ENCODE measurements around the gene FNBP1.
"Not testable (repeated sequence)": the region's sequence is repeated elsewhere in the genome, so short reads cannot be mapped to it uniquely, and the experiment has no call there.

FNBP1 gene

GRCh38 chr9:129996161-129996830 is 46.7 kb downstream of the FNBP1 start:
- TF ChIP-seq ZNF565 (CRISPR knock-in tag; conservative IDR thresholded peaks at IDR 0.05; ENCODE audit: low read depth) = no peak
- no peak for TF ChIP-seq ARNTL (CRISPR knock-in tag; IDR thresholded peaks at IDR 0.05; ENCODE audit: borderline replicate concordance, low read depth)
- no peak for TF ChIP-seq OSR1 (CRISPR knock-in tag; IDR thresholded peaks at IDR 0.05)
- TF ChIP-seq PPARA (CRISPR knock-in tag; IDR thresholded peaks at IDR 0.05; ENCODE audit: borderline replicate concordance) = no peak
- TF ChIP-seq ZNF8 (CRISPR knock-in tag; IDR thresholded peaks at IDR 0.05) = no peak
- no peak for TF ChIP-seq ESRRG (CRISPR knock-in tag; IDR thresholded peaks at IDR 0.05)
- TF ChIP-seq RARB (CRISPR knock-in tag; IDR thresholded peaks at IDR 0.05) = no peak
- no peak for TF ChIP-seq CSRNP3 (CRISPR knock-in tag; IDR thresholded peaks at IDR 0.05)
- no peak for TF ChIP-seq ISL1 (CRISPR knock-in tag; IDR thresholded peaks at IDR 0.05)
- no peak for TF ChIP-seq SNAI2 (CRISPR knock-in tag; IDR thresholded peaks at IDR 0.05)
- no peak for TF ChIP-seq ZNF70 (CRISPR knock-in tag; IDR thresholded peaks at IDR 0.05)
- no peak for TF ChIP-seq CSDC2 (CRISPR knock-in tag; IDR thresholded peaks at IDR 0.05)
- no peak for ATAC-seq

- no peak for TF ChIP-seq TCF4 (CRISPR knock-in tag; IDR thresholded peaks at IDR 0.05; ENCODE audit: borderline replicate concordance)
- TF ChIP-seq ZFP30 (CRISPR knock-in tag; IDR thresholded peaks at IDR 0.05) = no peak
- no peak for TF ChIP-seq PPARA (CRISPR knock-in tag; IDR thresholded peaks at IDR 0.05; ENCODE audit: borderline replicate concordance)
- no peak for TF ChIP-seq ISL1 (CRISPR knock-in tag; IDR thresholded peaks at IDR 0.05)
- no peak for TF ChIP-seq ZNF70 (CRISPR knock-in tag; IDR thresholded peaks at IDR 0.05)
- TF ChIP-seq GLIS3 (CRISPR knock-in tag; IDR thresholded peaks at IDR 0.05) = no peak
- no peak for TF ChIP-seq RARB (CRISPR knock-in tag; IDR thresholded peaks at IDR 0.05)
- no peak for TF ChIP-seq ZFP3 (CRISPR knock-in tag; IDR thresholded peaks at IDR 0.05)
- no peak for TF ChIP-seq TOX (CRISPR knock-in tag; IDR thresholded peaks at IDR 0.05; ENCODE audit: borderline replicate concordance)
- no peak for TF ChIP-seq ZNF8 (CRISPR knock-in tag; IDR thresholded peaks at IDR 0.05)
- TF ChIP-seq CSRNP3 (CRISPR knock-in tag; IDR thresholded peaks at IDR 0.05) = no peak
- TF ChIP-seq ZC3H10 (CRISPR knock-in tag; IDR thresholded peaks at IDR 0.05) = no peak
- no peak for TF ChIP-seq SNAI2 (CRISPR knock-in tag; IDR thresholded peaks at IDR 0.05)
- no peak for TF ChIP-seq ARNTL (CRISPR knock-in tag; IDR thresholded peaks at IDR 0.05; ENCODE audit: borderline replicate concordance, low read depth)
- no peak for TF ChIP-seq POU6F1 (CRISPR knock-in tag; IDR thresholded peaks at IDR 0.05; ENCODE audit: borderline replicate concordance, low read depth)
- TF ChIP-seq, protein P1, sequence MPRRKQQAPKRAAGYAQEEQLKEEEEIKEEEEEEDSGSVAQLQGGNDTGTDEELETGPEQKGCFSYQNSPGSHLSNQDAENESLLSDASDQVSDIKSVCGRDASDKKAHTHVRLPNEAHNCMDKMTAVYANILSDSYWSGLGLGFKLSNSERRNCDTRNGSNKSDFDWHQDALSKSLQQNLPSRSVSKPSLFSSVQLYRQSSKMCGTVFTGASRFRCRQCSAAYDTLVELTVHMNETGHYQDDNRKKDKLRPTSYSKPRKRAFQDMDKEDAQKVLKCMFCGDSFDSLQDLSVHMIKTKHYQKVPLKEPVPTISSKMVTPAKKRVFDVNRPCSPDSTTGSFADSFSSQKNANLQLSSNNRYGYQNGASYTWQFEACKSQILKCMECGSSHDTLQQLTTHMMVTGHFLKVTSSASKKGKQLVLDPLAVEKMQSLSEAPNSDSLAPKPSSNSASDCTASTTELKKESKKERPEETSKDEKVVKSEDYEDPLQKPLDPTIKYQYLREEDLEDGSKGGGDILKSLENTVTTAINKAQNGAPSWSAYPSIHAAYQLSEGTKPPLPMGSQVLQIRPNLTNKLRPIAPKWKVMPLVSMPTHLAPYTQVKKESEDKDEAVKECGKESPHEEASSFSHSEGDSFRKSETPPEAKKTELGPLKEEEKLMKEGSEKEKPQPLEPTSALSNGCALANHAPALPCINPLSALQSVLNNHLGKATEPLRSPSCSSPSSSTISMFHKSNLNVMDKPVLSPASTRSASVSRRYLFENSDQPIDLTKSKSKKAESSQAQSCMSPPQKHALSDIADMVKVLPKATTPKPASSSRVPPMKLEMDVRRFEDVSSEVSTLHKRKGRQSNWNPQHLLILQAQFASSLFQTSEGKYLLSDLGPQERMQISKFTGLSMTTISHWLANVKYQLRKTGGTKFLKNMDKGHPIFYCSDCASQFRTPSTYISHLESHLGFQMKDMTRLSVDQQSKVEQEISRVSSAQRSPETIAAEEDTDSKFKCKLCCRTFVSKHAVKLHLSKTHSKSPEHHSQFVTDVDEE (CRISPR knock-in tag; IDR thresholded peaks at IDR 0.05) = no peak
- TF ChIP-seq ESRRG (CRISPR knock-in tag; IDR thresholded peaks at IDR 0.05) = no peak
- no peak for TF ChIP-seq CSDC2 (CRISPR knock-in tag; IDR thresholded peaks at IDR 0.05)
- TF ChIP-seq ZNF565 (CRISPR knock-in tag; conservative IDR thresholded peaks at IDR 0.05; ENCODE audit: low read depth) = no peak
- TF ChIP-seq BACH2 (CRISPR knock-in tag; IDR thresholded peaks at IDR 0.05; ENCODE audit: borderline replicate concordance) = no peak
- ATAC-seq = no peak
Measured at GRCh38 chr9:129995409-129996160, 47.4 kb downstream of the FNBP1 start.

- ATAC-seq = no peak
- TF ChIP-seq, protein P2, sequence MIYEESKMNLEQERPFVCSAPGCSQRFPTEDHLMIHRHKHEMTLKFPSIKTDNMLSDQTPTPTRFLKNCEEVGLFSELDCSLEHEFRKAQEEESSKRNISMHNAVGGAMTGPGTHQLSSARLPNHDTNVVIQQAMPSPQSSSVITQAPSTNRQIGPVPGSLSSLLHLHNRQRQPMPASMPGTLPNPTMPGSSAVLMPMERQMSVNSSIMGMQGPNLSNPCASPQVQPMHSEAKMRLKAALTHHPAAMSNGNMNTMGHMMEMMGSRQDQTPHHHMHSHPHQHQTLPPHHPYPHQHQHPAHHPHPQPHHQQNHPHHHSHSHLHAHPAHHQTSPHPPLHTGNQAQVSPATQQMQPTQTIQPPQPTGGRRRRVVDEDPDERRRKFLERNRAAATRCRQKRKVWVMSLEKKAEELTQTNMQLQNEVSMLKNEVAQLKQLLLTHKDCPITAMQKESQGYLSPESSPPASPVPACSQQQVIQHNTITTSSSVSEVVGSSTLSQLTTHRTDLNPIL (CRISPR knock-in tag; IDR thresholded peaks at IDR 0.05; ENCODE audit: low read depth) = no peak
- TF ChIP-seq GLIS3 (CRISPR knock-in tag; IDR thresholded peaks at IDR 0.05) (no peak), TCF4 (CRISPR knock-in tag; IDR thresholded peaks at IDR 0.05; ENCODE audit: borderline replicate concordance) (no peak), ZC3H10 (CRISPR knock-in tag; IDR thresholded peaks at IDR 0.05) (no peak), ESRRG (CRISPR knock-in tag; IDR thresholded peaks at IDR 0.05) (no peak), CSRNP3 (CRISPR knock-in tag; IDR thresholded peaks at IDR 0.05) (no peak), ZNF565 (CRISPR knock-in tag; conservative IDR thresholded peaks at IDR 0.05; ENCODE audit: low read depth) (no peak)
Measured at GRCh38 chr9:129994882-129995281, 48.1 kb downstream of the FNBP1 start.

GRCh38 chr9:129991139-129991538 is 51.9 kb downstream of the FNBP1 start:
- not testable (repeated sequence) for ATAC-seq

Measured in SK-N-SH treated with all-trans-retinoic acid at 6 μM for 48 hours (cell line).